Erythroblast (primary cell): ENCODE measurements around the gene MGAT4B.
"Not testable (repeated sequence)": the region's sequence is repeated elsewhere in the genome, so short reads cannot be mapped to it uniquely, and the experiment has no call there.

Experiments
- DNase-seq, 2 experiments: peaks; one replicate each; lab custom pipeline; 2025; lab: John Stamatoyannopoulos, UW
- GATA1 ChIP-seq: IDR thresholded peaks from 2 replicates; pipeline ENCODE4 v1.6.1; 2011; ENCODE audit warnings: low read depth, mild to moderate bottlenecking, control low read depth, low read length, moderate library complexity
- POLR2A ChIP-seq: IDR thresholded peaks from 2 replicates; pipeline ENCODE4 v1.6.1; 2011; ENCODE audit warnings: mild to moderate bottlenecking, low read length

The MGAT4B gene

GRCh38 chr5:179806250-179807048 lies at the start of gene MGAT4B:
MGAT4B (minus strand) TSS chr5:179806866; CDS start chr5:179806583, 283 bp downstream.
- TF ChIP-seq GATA1 = no peak
- TF ChIP-seq POLR2A = peak; percentile 20
- DNase-seq = peak; percentile 88 to 92

- no peak for DNase-seq
- TF ChIP-seq POLR2A (no peak), GATA1 (no peak)
Measured at GRCh38 chr5:179854356-179854755, 47.7 kb upstream of the MGAT4B start.

GRCh38 chr5:179852993-179853547 lies 46.4 kb upstream of the MGAT4B start:
- TF ChIP-seq POLR2A (no peak), GATA1 (no peak)
- DNase-seq = no peak

- TF ChIP-seq GATA1 = no peak
- no peak for TF ChIP-seq POLR2A
- DNase-seq = no peak
Measured at GRCh38 chr5:179841621-179842020, 35.0 kb upstream of the MGAT4B start.

- no peak for DNase-seq
- no peak for TF ChIP-seq GATA1
Measured at GRCh38 chr5:179840766-179841165, 34.1 kb upstream of the MGAT4B start.

- no peak for DNase-seq
- TF ChIP-seq POLR2A (no peak), GATA1 (no peak)
Measured at GRCh38 chr5:179840321-179840720, 33.7 kb upstream of the MGAT4B start.

GRCh38 chr5:179839328-179840256 lies 32.9 kb upstream of the MGAT4B start:
- no peak for TF ChIP-seq GATA1
- TF ChIP-seq POLR2A = no peak

GRCh38 chr5:179837076-179838011 lies 30.7 kb upstream of the MGAT4B start:
- no peak for DNase-seq
- TF ChIP-seq GATA1 (no peak), POLR2A (peak; percentile 4)

More at GRCh38 chr5:179839328-179840256, 32.9 kb upstream of the MGAT4B start:
- DNase-seq = no peak

GRCh38 chr5:179836225-179837019 lies 29.8 kb upstream of the MGAT4B start:
- DNase-seq = peak; percentile 52 to 64
- no peak for TF ChIP-seq GATA1
- TF ChIP-seq POLR2A = no peak

GRCh38 chr5:179834871-179835270 lies 28.2 kb upstream of the MGAT4B start:
- DNase-seq = not testable (repeated sequence)

- TF ChIP-seq POLR2A (no peak), GATA1 (no peak)
- DNase-seq = no peak
Measured at GRCh38 chr5:179834120-179834519, 27.5 kb upstream of the MGAT4B start.

GRCh38 chr5:179833709-179834070 lies 27.0 kb upstream of the MGAT4B start:
- DNase-seq = no peak
- TF ChIP-seq POLR2A = no peak
- no peak for TF ChIP-seq GATA1
